HG03378 (cell line): ENCODE results near the gene SPATA31D3.
"Not testable (repeated sequence)": the region's sequence is repeated elsewhere in the genome, so short reads cannot be mapped to it uniquely, and the experiment has no call there.

ENCODE experiments used
- ATAC-seq: cut with Tn5 transposase; IDR thresholded peaks from one replicate; pipeline ENCODE4 v1.9.1; 2021; ENCODE audit warnings: mild to moderate bottlenecking, moderate library complexity; ENCODE audit not compliant: unreplicated experiment

The SPATA31D3 gene

DNA sequence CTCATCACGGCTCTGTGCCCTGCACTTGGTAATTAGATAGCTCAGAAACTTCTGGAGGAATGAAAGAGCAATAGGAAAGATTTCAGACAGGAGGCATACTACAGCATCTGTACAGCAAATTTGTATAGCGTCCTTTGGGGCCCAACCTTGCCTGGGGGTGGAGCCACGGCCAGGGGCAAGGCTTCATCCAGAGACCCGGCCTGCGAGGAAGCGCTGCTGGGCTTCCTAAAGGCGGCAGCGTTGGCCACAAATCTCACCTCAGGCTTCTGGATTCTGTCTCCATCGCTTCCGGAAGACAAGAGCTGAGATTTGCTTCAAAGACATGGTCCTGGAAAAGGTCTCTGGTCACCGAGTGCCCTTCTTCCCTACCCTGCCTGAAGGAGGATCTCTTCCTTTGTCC, 33.1 kb downstream of the SPATA31D3 start:
- ATAC-seq = no peak

DNA sequence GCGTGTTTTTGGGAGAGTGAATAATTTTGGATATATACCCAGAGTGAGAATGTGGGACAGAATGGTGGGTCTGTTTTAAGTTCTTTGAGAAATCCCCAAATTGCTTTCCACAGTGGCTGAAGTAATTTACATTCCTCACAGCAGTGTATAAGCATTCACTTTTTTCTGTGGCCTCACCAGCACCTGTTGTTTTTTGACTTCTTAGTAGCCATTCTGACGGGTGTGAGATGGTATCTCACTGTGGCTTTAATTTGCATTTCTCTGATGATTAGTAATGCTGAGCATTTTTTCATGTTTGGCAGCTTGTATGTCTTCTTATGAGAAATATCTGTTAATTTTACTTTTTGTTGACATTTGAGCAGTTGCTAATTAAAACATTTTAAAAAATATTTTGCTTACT, 35.9 kb downstream of the SPATA31D3 start:
- peak; percentile 75 for ATAC-seq

DNA sequence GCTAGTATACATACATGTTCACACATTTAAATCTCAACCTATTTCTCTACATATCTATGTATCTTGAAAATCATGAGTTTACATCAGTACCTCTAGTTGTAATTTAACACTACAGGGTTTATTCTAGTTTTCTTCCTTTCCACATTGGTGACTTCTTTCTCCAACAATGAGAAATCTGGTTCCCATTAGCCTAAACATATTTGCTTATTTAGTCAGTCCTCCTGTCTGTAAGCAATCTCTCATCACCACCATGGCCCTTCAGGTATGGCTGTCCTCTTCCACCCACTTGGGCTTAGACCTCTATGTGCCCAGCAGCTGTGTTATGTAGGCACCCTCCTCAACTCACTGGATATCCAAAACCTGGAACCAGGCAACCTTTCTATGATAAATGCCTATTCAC, 37.3 kb downstream of the SPATA31D3 start:
- no peak for ATAC-seq

DNA sequence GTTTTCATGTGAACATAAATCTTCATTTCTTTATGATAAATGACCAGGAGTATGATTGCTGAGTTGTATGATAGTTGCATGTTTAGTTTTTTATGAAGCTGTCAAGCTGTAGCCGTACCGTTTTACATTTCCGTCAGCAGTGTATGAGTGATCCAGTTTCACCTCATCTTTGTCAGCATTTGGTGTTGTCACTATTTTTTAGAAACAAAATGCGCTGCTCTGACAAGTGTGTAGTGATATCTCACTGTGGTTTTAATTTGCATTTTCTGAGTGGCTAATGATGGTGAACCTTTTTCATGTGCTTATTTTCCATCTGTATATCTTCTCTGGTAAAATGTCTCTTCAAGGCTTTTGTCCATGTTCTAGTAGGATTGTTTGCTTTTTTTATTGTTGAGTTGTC, 38.6 kb downstream of the SPATA31D3 start:
- no peak for ATAC-seq

DNA sequence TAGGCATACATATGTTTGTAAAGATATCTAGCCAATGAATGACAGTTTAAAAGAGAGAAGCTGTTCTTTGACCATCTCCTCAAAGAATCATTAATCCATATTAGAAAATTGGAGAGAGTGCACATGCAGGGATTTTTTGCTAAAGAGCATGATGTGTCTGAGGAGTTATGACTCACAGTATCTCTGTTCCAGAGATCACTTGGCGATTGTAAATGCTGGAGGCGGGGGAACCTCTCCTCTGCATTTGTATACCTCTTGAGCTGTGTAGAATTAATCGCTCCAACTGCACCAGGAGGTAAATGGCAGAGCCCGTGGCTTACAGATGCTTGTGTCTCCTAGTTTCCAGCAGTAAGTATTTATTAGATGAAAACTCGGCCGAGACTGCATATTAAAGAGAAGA, 41.6 kb downstream of the SPATA31D3 start:
- ATAC-seq = no peak

DNA sequence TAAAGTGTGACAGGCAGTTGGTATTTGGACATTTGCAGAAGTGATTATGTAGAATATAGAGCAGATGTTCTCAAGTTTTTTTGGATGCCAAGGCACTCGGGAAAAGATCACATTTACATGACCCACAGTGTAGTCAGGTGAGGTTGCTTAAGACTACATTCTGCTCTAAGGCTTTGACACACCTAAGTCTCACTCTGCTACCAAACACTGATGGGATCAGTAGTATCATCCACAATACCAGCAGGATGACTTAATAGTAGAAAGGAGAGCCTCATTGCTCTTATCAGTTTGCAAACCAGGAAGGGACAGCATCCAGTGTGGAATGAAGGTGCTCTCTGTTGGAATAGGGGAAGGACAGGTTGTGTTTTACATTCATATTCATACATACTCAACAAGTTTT, 42.8 kb downstream of the SPATA31D3 start:
- ATAC-seq = no peak

DNA sequence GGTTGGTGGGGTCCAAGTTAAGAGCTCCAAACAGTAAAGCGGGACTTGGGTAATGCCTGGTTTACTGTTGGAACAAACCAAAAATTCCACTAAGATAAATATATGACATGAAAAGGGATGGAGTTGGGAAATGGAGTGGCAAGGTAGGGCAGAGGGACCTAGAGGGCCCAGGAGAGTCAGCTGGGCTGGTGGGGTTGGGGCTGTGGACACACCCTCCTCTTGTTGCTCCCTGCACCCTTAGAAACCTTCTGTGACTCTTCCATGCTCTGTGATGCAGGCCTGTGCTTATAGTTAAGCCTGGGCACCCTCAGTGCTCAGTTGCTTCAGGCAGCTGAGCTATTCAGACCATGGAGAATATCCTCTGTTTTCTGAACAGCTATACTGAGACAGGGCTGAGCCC, 45.2 kb downstream of the SPATA31D3 start, which contains the start of gene SPATA31D1:
Gene SPATA31D1, plus strand, starts transcription at position 301 of the 400 bp plus-strand sequence. Its CDS starts 47 bp downstream, at position 348.
- ATAC-seq = not testable (repeated sequence)

DNA sequence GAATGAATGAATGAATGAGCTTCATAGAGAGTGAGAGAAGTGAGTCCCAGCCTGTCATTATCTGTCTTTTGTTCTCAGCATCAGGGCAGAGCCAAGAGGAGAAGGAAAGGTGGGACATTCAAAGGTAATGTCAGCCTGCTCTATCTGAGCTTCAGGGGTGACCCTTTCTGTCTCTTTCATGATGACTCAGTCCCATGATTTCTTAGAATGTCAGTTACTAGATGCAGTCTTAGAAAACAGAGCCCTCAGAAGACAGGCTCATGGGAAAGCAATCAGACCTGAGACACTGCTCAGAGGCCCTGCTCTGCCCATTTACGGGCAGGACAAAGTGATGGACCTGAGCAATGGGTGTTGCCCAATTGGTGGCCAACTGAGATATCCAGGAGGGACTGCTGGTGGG, 46.4 kb downstream of the SPATA31D3 start:
- no peak for ATAC-seq

DNA sequence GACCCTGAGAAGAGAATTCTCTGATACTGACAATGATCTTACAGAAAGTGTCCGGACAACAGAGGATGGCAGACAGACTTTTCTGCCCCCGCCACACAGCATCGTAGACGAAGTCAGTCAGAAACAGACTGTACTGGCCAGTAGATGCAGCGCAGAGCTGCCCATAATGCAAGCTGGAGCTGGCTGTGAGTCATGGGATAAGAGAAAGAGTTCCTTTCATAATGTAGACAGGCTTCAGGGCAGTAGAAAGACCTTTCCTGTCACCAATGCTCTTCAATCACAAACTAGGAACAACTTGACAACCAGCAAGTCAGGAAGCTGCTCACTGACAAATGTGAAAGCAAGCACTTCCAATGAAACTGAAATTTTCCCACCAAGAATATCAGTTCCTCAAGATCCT, 50.4 kb downstream of the SPATA31D3 start:
- no peak for ATAC-seq
